Mesenchymal stem cell (in vitro differentiated cells and primary cell): ENCODE measurements around the gene CDK14.

Experiments used
- DNase-seq: peaks from one replicate; pipeline ENCODE4 v3.0.0-alpha.2; 2013
- H2AFZ ChIP-seq: one replicate; pipeline ENCODE4 v1.6.1; 2013; ENCODE audit warnings: low read depth, mild to moderate bottlenecking, control low read depth, inconsistent platforms, low read length, moderate library complexity
- H2AK5ac ChIP-seq: 2 replicates; pipeline ENCODE4 v1.6.1; 2013; ENCODE audit warnings: low read length, moderate library complexity, mild to moderate bottlenecking, inconsistent platforms; ENCODE audit not compliant: severe bottlenecking
- H2BK120ac ChIP-seq: one replicate; pipeline ENCODE4 v1.6.1; 2013; ENCODE audit warnings: low read depth, mild to moderate bottlenecking, inconsistent platforms, low read length, moderate library complexity
- H2BK12ac ChIP-seq, 2 experiments: one replicate each; pipeline ENCODE4 v1.6.1; 2013; ENCODE audit warnings: inconsistent platforms in 2 of 2, low read length in 2 of 2, mild to moderate bottlenecking in 2 of 2, moderate library complexity in 2 of 2, control low read depth in 1 of 2
- H2BK15ac ChIP-seq: one replicate; pipeline ENCODE4 v1.6.1; 2013; ENCODE audit warnings: mild to moderate bottlenecking, low read depth, inconsistent platforms; ENCODE audit not compliant: poor library complexity, severe bottlenecking
- H2BK5ac ChIP-seq: 2 replicates; pipeline ENCODE4 v1.6.1; 2013; ENCODE audit warnings: low read depth, mild to moderate bottlenecking, low read length, control low read depth, inconsistent platforms; ENCODE audit not compliant: poor library complexity, severe bottlenecking
- H3K14ac ChIP-seq, 2 experiments: one replicate each; pipeline ENCODE4 v1.6.1; 2013; ENCODE audit warnings: inconsistent platforms in 2 of 2, low read length in 2 of 2, control low read depth in 1 of 2, mild to moderate bottlenecking in 1 of 2, moderate library complexity in 1 of 2
- H3K18ac ChIP-seq, 2 experiments: one replicate each; pipeline ENCODE4 v1.6.1; 2013; ENCODE audit warnings: inconsistent platforms in 2 of 2, low read length in 2 of 2, control low read depth in 1 of 2, low read depth in 1 of 2, mild to moderate bottlenecking in 1 of 2
- H3K23ac ChIP-seq, 2 experiments: one replicate each; pipeline ENCODE4 v1.6.1; 2013; ENCODE audit warnings: inconsistent platforms in 2 of 2, low read length in 2 of 2, mild to moderate bottlenecking in 2 of 2, moderate library complexity in 2 of 2, control low read depth in 1 of 2
- H3K27ac ChIP-seq: 2 replicates; pipeline ENCODE4 v1.5.1; 2013; ENCODE audit warnings: mild to moderate bottlenecking, moderate library complexity, low read length, control low read depth, inconsistent platforms; ENCODE audit not compliant: poor library complexity, severe bottlenecking
- H3K27me3 ChIP-seq, 2 experiments: 2 replicates each; pipeline versions ENCODE4 v1.6.1 to v1.7.0; 2013; ENCODE audit warnings: low read length in 2 of 2, mild to moderate bottlenecking in 2 of 2, moderate library complexity in 2 of 2, control low read depth in 1 of 2, inconsistent platforms in 1 of 2; ENCODE audit not compliant: control insufficient read depth in 1 of 2, insufficient read depth in 1 of 2
- H3K36me3 ChIP-seq, 2 experiments: 2 replicates each; pipeline versions ENCODE4 v1.6.1 to v1.7.0; 2013; ENCODE audit warnings: low read length in 2 of 2, control low read depth in 1 of 2, inconsistent platforms in 1 of 2, low read depth in 1 of 2, mild to moderate bottlenecking in 1 of 2; ENCODE audit not compliant: insufficient read depth in 2 of 2, control insufficient read depth in 1 of 2
- H3K4ac ChIP-seq, 2 experiments: one replicate each; pipeline ENCODE4 v1.6.1; 2013; ENCODE audit warnings: inconsistent platforms in 2 of 2, low read length in 2 of 2, mild to moderate bottlenecking in 2 of 2, moderate library complexity in 2 of 2, control low read depth in 1 of 2, low read depth in 1 of 2
- H3K4me1 ChIP-seq: 2 replicates; pipeline ENCODE4 v1.6.1; 2013; ENCODE audit warnings: low read depth, low read length, control low read depth; ENCODE audit not compliant: control insufficient read depth, insufficient read depth
- H3K4me2 ChIP-seq: 2 replicates; pipeline ENCODE4 v1.6.1; 2013; ENCODE audit warnings: low read length, mild to moderate bottlenecking, inconsistent platforms; ENCODE audit not compliant: poor library complexity, severe bottlenecking
- H3K4me3 ChIP-seq, 2 experiments: 2 replicates each; pipeline versions ENCODE4 v1.5.1 to v1.7.0; 2013; ENCODE audit warnings: low read length in 2 of 2, mild to moderate bottlenecking in 2 of 2, control low read depth in 1 of 2, low read depth in 1 of 2; ENCODE audit not compliant: insufficient read depth in 1 of 2
- H3K79me1 ChIP-seq: replicated peaks from 2 replicates; pipeline ENCODE4 v1.6.1; 2013; ENCODE audit warnings: mild to moderate bottlenecking, control low read depth, low read length, inconsistent platforms; ENCODE audit not compliant: poor library complexity, severe bottlenecking
- H3K9ac ChIP-seq: 2 replicates; pipeline ENCODE4 v1.7.0; 2013; ENCODE audit warnings: mild to moderate bottlenecking, low read length, moderate library complexity
- H3K9me3 ChIP-seq: 2 replicates; pipeline ENCODE4 v1.7.0; 2013; ENCODE audit warnings: mild to moderate bottlenecking, low read length; ENCODE audit not compliant: control insufficient read depth
- H4K8ac ChIP-seq: one replicate; pipeline ENCODE4 v1.6.1; 2013; ENCODE audit warnings: inconsistent platforms, mild to moderate bottlenecking, low read length, moderate library complexity
- H4K91ac ChIP-seq: one replicate; pipeline ENCODE4 v1.6.1; 2013; ENCODE audit warnings: mild to moderate bottlenecking, low read length, inconsistent platforms
- whole genome bisulfite sequencing: methylation state at CpG from one replicate; pipeline ENCODE4 v1.1.7; 2013; ENCODE audit warnings: mixed read lengths; 5-methylcytosine and 5-hydroxymethylcytosine counted together

CDK14 gene

GRCh38 chr7:91093181-91093580, 497.1 kb downstream of the CDK14 start:
- H4K91ac ChIP-seq: no peak overlapping the region
- WGBS: 98% methylated on average over 3 of the region's 3 CpGs
- H3K27me3 ChIP-seq: no peaks in the 10 kb centered on the region

GRCh38 chr7:91098566-91098965, 502.4 kb downstream of the CDK14 start:
- 100% methylated on average over 1 of the region's 1 CpG for WGBS
- no peak overlapping the region for H2AFZ ChIP-seq
- no peak overlapping the region for H2BK12ac ChIP-seq
- H3K36me3 ChIP-seq: no peaks in the 10 kb centered on the region
- H3K9ac ChIP-seq: no peak overlapping the region
- H3K23ac ChIP-seq: no peak overlapping the region
- H3K18ac ChIP-seq: no peak overlapping the region
- H3K79me1 ChIP-seq: no peaks in the 10 kb centered on the region
- H3K4me1 ChIP-seq: peaks cover 2% of the 10 kb centered on the region
- H3K4me2 ChIP-seq: no peak overlapping the region
- H4K91ac ChIP-seq: no peak overlapping the region
- no peak overlapping the region for H3K4me3 ChIP-seq
- DNase-seq: peak; percentile 16
- H2BK15ac ChIP-seq: no peak overlapping the region
- no peak overlapping the region for H4K8ac ChIP-seq
- no peaks in the 10 kb centered on the region for H3K27me3 ChIP-seq
- no peak overlapping the region for H2BK120ac ChIP-seq
- H3K27ac ChIP-seq: no peak overlapping the region
- H2BK5ac ChIP-seq: no peak overlapping the region
- H3K14ac ChIP-seq: no peak overlapping the region
- no peaks in the 10 kb centered on the region for H3K9me3 ChIP-seq
- no peak overlapping the region for H3K4ac ChIP-seq
- H2AK5ac ChIP-seq: no peak overlapping the region

More at GRCh38 chr7:91093181-91093580, 497.1 kb downstream of the CDK14 start:
- Histone ChIP-seq H3K18ac (no peak overlapping the region), H3K9ac (no peak overlapping the region), H3K4me3 (no peak overlapping the region), H2BK15ac (no peak overlapping the region), H3K23ac (no peak overlapping the region), H2BK5ac (no peak overlapping the region), H3K14ac (no peak overlapping the region), H2BK120ac (no peak overlapping the region), H3K9me3 (no peaks in the 10 kb centered on the region), H3K36me3 (peaks cover 0 to 6% of the 10 kb centered on the region in 2 experiments), H3K4me2 (no peak overlapping the region), H2AK5ac (no peak overlapping the region), H2AFZ (no peak overlapping the region), H2BK12ac (no peak overlapping the region), H3K27ac (no peak overlapping the region), H3K79me1 (no peaks in the 10 kb centered on the region), H3K4me1 (no peaks in the 10 kb centered on the region), H3K4ac (no peak overlapping the region), H4K8ac (no peak overlapping the region)
- DNase-seq: no peak

- no peak for DNase-seq
- no peak overlapping the region for H2BK15ac ChIP-seq
Observed at GRCh38 chr7:91103363-91103762, 507.2 kb downstream of the CDK14 start.

GRCh38 chr7:91107460-91107859, 511.3 kb downstream of the CDK14 start:
- H3K18ac ChIP-seq: no peak overlapping the region
- peaks cover 2% of the 10 kb centered on the region for H3K4me1 ChIP-seq
- no peak overlapping the region for H4K8ac ChIP-seq
- H3K4ac ChIP-seq: no peak overlapping the region
- H4K91ac ChIP-seq: no peak overlapping the region
- no peak overlapping the region for H2AK5ac ChIP-seq
- no peak overlapping the region for H2AFZ ChIP-seq
- no peak overlapping the region for H2BK15ac ChIP-seq
- H3K9ac ChIP-seq: no peak overlapping the region
- H3K14ac ChIP-seq: no peak overlapping the region
- H3K36me3 ChIP-seq: peaks cover 0 to 7% of the 10 kb centered on the region in 2 experiments
- H3K79me1 ChIP-seq: no peaks in the 10 kb centered on the region
- H2BK12ac ChIP-seq: no peak overlapping the region
- no peak overlapping the region for H2BK120ac ChIP-seq
- no peak overlapping the region for H3K23ac ChIP-seq
- H3K4me2 ChIP-seq: no peak overlapping the region
- DNase-seq: no peak
- H2BK5ac ChIP-seq: no peak overlapping the region
- no peak overlapping the region for H3K27ac ChIP-seq
- no peaks in the 10 kb centered on the region for H3K27me3 ChIP-seq
- no peaks in the 10 kb centered on the region for H3K9me3 ChIP-seq
- no peak overlapping the region for H3K4me3 ChIP-seq
- 95% methylated on average over 3 of the region's 3 CpGs for WGBS

More at GRCh38 chr7:91103363-91103762, 507.2 kb downstream of the CDK14 start:
- H3K27me3 ChIP-seq: no peaks in the 10 kb centered on the region
- no peak overlapping the region for H3K4me3 ChIP-seq
- H3K36me3 ChIP-seq: peaks cover 0 to 6% of the 10 kb centered on the region in 2 experiments
- no peak overlapping the region for H2AFZ ChIP-seq
- H3K14ac ChIP-seq: no peak overlapping the region
- no peak overlapping the region for H4K91ac ChIP-seq
- H2AK5ac ChIP-seq: no peak overlapping the region
- H4K8ac ChIP-seq: no peak overlapping the region
- H2BK120ac ChIP-seq: no peak overlapping the region
- no peak overlapping the region for H3K27ac ChIP-seq
- no peak overlapping the region for H3K23ac ChIP-seq
- no peak overlapping the region for H3K9ac ChIP-seq
- WGBS: 92% methylated on average over 1 of the region's 1 CpG
- no peaks in the 10 kb centered on the region for H3K9me3 ChIP-seq
- no peak overlapping the region for H3K4ac ChIP-seq
- no peak overlapping the region for H3K18ac ChIP-seq
- H3K79me1 ChIP-seq: no peaks in the 10 kb centered on the region
- peaks cover 2% of the 10 kb centered on the region for H3K4me1 ChIP-seq
- no peak overlapping the region for H2BK5ac ChIP-seq
- H2BK12ac ChIP-seq: no peak overlapping the region
- no peak overlapping the region for H3K4me2 ChIP-seq
